HL-60/S4 treated with phorbol 12-myristate 13-acetate at 8.2 ng/mL for 4 days and 3 days (cell line): Measurements from ENCODE around the gene PDIA4.
"Not testable (repeated sequence)": the region's sequence is repeated elsewhere in the genome, so short reads cannot be mapped to it uniquely, and the experiment has no call there.

Experiments used
- in situ Hi-C: fragments of 300-500 bp; cut with MboI; formaldehyde crosslinking; loops from 2 replicates; pipeline ENCODE4 v1.15.0; 2022; ENCODE audit warnings: low sequenced_read_pairs

PDIA4 gene, protein sequence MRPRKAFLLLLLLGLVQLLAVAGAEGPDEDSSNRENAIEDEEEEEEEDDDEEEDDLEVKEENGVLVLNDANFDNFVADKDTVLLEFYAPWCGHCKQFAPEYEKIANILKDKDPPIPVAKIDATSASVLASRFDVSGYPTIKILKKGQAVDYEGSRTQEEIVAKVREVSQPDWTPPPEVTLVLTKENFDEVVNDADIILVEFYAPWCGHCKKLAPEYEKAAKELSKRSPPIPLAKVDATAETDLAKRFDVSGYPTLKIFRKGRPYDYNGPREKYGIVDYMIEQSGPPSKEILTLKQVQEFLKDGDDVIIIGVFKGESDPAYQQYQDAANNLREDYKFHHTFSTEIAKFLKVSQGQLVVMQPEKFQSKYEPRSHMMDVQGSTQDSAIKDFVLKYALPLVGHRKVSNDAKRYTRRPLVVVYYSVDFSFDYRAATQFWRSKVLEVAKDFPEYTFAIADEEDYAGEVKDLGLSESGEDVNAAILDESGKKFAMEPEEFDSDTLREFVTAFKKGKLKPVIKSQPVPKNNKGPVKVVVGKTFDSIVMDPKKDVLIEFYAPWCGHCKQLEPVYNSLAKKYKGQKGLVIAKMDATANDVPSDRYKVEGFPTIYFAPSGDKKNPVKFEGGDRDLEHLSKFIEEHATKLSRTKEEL

DNA sequence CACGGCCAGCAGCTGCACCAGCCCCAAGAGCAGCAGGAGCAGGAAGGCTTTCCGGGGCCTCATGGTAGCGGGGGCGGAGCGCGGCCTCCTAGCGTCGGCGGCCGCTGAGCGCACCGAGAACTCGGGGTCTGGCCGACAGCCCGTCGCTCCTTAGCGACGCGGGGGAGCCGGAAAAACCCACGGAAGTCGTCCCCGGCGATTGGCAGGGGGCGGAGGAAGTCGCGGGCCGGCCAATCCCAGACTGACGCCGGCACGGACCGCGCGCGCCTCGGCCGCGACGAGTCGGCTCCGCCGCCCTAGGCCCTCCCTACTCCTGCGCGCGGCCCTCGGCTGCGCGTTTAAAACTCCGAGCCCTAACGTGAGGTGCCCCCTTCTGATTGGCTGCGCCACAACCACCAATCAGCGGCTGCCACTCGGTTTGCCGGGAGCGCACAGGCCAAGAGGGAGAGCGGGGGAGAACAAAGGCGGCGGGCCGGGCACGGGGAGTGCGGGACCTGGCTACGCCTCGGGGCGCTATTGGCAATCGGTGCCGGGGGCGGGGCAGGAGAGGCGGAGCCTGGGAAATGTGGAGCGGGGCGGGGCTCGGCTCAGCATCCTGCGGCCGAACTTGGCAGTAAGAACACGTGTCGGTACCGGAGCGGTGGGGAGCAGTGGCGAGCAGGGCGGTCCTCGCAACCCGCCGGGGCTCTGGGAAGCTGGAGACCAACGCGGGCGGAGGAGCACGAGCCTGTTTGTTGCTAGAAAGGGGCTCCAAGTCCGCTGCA is at the start of gene PDIA4:
Gene PDIA4 (minus strand): TSS at position 160 of the 764 bp plus-strand sequence. CDS start 97 bp downstream, at position 63.
- in situ Hi-C loops = no loop called here

- in situ Hi-C loops = no loop called here
Observed at GRCh38 chr7:149077594-149077993, 49.3 kb upstream of the PDIA4 start.

DNA sequence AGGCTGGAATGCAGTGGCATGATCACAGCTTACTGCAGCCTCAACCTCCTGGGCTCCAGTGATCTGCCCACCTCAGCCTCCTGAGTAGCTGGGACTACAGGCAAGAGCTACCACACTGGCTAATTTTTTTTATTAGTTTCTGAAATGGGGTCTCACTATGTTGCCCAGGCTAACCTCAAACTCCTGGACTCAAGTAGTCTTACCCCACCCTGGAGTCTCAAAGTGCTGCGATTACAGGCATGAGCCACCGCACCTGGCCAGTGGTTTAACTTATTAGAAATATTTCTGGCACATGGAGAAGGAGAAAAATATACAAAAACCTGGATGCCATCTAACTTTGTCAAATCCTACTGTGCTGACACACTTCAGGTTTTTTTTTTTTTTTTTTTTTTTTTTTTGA is 47.0 kb upstream of the PDIA4 start:
- in situ Hi-C loops = no loop called here

DNA sequence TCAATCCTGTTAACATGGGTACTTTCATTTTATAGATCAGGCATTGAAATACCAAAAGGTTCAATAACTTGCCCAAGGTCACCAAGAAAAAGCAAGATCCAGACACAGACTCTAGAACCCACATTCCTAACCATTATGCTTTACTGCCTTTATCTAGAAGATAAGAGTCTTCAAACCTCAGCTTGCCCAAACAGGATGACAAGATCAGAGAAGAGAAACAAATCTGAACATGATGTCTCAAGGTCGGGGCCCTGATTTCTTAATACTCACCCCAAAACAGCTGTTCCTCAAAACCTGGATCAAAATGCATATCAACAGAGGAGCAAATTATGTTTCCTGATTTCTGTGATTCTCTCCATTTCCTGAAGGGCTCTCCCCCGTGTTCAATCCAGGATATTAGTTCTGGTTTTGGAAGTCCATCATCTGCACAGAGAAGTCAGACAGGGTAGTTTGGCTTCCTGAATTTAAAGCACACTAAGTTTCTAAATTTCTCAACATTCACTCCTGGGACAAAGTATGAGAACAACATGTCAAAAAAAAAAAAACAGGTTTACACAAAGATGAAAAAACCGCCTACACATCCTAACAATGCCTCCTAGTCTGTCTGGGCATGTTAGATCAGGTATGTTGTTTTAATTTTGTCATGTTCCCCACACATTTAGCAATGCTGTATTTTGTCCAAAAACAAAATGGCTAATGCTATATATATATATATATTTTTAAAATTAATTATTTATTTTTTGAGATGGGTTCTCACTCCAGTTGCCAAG is 46.0 kb upstream of the PDIA4 start:
- in situ Hi-C loops = no loop called here

DNA sequence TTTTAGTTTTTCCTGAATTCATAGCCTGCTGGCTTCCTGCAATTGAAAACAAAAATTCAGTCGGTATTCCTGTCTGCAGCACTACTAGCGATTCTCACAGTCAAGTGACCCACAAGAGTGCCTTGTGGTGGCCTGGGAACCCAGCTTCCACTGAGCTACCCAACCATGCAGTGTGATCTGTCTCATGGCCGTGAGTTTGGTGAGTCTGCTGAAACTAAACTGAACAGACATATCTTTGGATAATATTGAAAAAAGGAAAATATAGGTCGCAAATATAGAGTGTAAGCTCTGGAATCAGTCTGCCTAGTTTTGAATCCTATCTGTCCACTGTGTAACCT is 44.1 kb upstream of the PDIA4 start:
- in situ Hi-C loops = no loop called here

GRCh38 chr7:149071641-149072437 is 43.5 kb upstream of the PDIA4 start:
- in situ Hi-C loops = no loop called here

- in situ Hi-C loops = no loop called here
Observed at GRCh38 chr7:149071182-149071635, 42.9 kb upstream of the PDIA4 start.

- in situ Hi-C loops = no loop called here
Observed at GRCh38 chr7:149070372-149071125, 42.2 kb upstream of the PDIA4 start.

DNA sequence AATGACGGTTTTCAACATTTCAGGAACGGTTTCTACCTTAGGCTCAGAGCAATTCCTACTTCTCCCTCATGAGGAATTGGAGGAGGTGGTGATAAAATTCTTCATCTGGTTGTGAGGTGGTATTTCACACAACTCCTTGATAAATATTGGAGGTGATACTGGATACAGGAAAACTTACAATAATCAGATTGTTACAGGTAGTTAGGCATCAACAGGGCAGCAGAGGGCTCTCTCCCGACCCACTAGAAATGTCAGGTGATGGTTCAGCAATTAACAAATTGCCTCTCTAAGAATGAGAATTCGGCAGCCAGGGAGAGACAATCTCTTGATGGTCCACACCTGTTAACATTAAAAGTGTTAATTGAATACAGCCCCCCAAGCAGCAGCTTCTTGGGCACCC is 39.6 kb upstream of the PDIA4 start:
- in situ Hi-C loops = no loop called here

DNA sequence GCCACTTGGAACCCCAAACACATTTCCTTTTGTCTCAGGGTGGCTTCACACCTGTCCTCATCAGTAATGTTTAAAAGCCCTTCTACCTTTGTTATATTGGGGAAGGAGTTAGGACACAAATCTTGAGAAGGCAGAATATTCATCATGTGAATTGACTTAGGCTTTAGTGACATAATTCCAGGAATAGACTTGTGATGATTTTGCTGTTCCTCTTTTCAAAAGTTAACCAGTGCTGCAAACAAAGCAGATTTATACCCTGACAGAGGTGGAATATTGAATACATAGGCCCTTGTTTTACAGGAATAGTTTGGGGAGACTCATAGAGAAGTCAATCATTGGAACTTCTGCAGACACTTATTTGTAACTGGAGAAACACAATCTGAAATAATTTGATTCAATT is 35.2 kb upstream of the PDIA4 start:
- in situ Hi-C loops = no loop called here

DNA sequence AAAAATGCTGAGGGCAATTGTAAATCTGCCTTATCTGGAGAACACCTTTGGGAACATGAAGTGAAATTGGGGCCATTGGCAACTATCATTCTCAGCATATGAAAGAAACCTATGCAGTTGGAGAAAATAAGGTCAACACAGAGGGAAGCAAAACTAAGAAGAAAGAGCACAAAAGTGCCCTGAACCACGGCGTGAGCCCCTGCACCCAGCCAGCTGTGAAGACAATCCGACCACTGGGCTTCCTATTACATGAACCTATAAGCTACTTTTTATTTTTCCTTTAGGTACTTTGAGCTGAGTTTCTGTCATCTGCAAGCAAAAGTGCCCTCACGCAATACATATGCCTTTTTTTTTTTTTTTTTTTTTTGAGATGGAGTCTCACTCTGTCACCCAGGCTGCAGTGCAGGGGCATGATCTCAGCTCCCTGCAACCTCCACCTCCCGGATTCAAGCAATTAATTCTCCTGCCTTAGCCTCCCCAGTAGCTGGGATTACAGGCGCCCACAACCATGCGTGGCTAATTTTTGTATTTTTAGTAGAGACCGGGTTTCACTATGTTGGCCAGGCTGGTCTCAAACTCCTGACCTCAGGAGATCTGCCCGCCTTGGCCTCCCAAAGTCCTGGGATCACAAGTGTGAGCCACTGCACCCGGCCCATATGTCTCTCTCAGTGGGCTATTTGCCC is 34.1 kb upstream of the PDIA4 start:
- in situ Hi-C loops = not testable (repeated sequence)

- in situ Hi-C loops = no loop called here
Observed at GRCh38 chr7:149060156-149060555, 31.9 kb upstream of the PDIA4 start.

- in situ Hi-C loops = no loop called here
Observed at GRCh38 chr7:149053885-149054284, 25.6 kb upstream of the PDIA4 start.

GRCh38 chr7:149053384-149053783 is 25.1 kb upstream of the PDIA4 start:
- in situ Hi-C loops = no loop called here

DNA sequence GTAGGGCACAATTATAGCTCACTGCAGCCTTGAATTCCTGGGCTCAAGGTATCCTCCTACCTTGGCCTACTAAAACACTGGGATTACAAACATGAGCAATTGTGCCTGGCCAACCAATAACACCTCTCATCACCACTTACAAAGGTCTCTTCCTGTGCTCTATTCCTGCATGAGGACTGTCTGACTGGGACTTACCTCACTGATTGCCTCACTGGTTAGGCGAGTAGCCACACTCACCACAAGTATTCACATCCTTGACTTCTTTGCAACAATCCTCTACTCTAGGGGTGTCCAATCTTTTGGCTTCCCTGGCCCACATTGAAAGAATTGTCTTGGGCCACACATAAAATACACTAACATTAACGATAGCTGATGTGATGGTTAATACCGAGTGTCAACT is 22.6 kb upstream of the PDIA4 start:
- in situ Hi-C loops = no loop called here

DNA sequence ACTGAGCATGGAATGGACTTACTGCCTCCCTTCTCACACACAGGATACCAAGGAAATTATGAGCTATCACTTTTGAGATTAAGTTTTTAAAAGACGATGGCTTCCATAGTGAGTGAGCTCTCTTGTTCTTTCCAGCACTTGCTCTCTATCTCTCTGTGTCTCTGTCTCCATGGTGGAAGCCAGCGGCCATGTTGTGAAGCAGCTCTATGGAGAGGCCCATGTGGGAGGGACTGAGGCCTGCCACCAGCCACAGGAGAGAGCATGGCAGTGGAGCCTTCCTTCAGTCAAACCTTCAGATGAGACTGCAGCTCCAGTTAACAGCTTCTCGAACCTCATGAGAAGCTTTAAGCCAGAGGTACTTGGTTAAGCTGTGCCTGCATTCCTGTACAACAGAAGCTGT is 20.5 kb upstream of the PDIA4 start:
- in situ Hi-C loops = no loop called here

DNA sequence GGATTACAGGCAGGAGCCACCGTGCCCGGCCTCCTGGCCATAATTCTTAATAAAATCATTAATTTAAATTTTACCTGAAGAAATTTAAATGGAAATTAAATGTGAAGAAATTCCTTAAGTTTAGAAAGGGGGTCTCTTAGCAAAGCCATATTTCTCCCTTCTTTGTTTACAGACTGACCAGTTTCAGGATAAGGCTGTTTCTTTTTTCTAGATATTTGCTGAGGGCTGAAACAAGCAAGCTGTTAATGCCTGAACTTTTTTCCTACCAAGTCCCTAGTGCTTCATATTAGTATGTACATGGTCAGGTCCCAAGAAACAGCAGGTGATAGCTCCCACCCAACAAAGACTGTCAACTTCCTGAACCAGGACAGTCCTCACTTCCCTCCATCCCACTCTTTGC is 18.1 kb upstream of the PDIA4 start:
- in situ Hi-C loops = no loop called here

DNA sequence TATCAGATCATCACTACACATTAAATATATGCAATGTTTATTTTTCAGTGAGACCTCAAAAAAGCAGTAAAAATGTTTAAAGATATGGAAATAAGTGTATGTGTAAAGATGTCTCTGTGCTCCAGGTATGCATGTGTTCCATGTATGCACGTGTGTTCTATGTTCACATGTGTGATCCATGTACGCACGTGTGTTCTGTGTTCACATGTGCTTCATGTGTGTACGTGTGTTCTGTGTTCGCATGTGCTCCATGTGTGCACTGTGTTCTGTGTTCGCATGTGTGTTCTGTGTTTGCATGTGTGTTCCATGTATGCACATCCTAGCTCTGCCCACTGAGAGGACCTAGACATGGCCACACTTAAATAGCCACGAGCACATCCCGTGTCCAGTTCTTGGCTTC is 15.6 kb upstream of the PDIA4 start:
- in situ Hi-C loops = no loop called here

GRCh38 chr7:149041350-149041749 is 13.0 kb upstream of the PDIA4 start:
- in situ Hi-C loops = no loop called here
